HG02571 (cell line): ENCODE data around the gene LIN28B.

ENCODE experiments used
- ATAC-seq: cut with Tn5 transposase; IDR thresholded peaks from one replicate; pipeline ENCODE4 v1.9.1; 2021; ENCODE audit warnings: mild to moderate bottlenecking, moderate library complexity; ENCODE audit not compliant: unreplicated experiment

LIN28B gene

DNA sequence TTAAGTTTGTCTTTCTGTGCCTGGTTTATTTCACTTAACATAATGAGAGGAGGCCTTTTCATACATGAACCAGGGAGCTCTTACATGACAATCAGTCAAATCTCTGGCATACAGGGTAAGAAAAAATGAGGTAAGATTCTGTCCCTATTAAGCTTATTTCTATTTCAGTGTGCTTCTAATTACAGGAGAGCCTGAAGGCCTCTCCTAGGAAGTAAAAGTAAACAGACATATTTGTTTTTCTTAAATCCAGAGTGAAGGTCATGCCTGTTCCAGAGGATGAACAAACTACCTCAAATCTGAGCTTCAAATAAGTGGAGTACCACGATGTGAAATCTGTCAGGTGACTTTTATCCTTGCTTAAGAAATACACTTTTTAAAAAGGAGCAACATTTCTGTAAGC is 150.3 kb downstream of the LIN28B start:
- ATAC-seq, result no peak

DNA sequence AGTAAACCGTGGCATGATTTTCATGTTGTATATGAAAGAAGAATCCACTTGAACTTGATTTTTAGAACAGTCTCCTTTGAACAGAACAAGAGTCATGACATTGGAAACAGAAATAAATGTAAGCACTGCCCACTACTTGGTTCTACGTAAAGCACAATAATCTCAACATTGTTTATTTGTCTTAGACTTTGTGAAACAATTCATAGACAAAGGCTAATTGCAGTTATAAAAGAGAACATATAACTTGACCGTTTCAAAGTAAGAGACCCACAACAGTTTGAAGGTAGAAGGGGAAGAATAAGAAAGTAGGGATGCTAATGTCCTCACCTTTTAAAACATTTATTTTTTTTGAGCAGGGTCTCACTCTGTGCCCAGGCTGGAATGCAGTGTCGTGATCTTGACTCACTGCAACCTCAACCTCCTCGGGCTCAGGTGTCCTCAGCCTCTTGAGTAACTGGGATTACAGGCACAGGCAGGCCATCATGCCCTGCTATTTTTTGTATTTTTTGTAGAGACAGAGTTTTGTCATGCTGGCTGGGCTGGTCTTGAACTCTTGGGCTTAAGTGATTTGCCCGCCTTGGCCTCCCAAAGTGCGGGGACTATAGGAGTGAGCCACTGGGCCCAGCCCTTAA is 151.8 kb downstream of the LIN28B start:
- ATAC-seq, result no peak

DNA sequence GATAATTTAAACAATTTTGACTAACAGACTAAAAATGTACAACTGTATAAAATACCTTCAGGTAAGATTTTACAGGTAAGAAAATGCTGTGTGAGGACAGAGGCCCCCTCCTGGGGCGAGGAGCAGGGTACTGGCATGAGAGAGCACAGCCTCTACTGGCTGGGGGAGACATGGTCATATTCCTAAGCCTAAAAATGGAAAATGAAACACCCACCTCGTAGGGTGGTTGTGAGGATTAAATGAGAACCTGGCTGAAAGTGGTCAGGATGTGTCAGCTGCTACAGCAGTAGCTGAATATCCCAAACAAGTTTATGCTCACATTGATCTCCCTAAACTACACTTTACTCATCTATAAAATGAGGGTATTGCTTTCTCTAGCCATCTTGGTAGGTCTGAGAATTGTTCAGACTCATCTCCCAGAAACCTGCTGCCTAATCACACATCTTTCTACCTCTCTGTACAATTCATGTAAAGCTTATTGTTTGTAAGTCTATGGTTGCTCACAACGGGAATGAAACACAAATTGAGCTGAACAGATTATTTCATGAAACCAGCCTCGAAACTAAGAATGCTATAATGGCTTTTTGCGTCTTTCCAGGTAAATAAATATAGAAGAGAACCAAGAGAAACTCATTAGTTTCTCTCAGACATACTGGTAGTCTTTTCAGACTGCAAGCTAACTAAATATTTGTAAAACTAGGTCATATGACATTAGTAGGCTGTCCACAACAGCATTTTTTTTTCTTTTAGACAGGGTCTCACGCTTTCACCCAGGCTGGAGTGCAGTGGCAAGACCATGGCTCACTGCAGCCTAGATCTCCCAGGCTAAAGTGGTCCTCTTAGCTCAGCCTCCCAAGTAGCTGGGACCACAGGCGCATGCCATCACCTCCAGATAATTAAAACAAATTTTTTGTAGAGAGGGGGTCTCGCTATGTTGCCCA is 153.3 kb downstream of the LIN28B start:
- ATAC-seq, result no peak

DNA sequence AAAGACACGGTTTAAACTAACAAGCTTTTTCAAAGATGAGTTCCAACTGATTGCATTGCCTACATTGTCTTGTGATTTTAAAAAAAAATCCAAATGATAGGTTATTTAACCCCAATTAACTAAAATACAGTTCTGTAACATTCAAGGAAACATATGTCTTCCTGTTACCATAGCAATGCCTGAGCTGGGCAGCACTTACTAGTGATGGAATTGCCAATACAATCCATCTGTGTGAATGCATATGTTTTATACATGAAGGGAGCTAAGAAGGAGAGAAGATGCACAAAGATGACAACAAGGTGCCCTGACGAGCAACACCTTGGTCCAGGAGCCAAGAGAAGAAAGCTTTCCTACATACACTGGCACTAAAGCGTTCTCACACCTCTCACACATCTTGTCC is 154.2 kb downstream of the LIN28B start:
- ATAC-seq, result no peak

DNA sequence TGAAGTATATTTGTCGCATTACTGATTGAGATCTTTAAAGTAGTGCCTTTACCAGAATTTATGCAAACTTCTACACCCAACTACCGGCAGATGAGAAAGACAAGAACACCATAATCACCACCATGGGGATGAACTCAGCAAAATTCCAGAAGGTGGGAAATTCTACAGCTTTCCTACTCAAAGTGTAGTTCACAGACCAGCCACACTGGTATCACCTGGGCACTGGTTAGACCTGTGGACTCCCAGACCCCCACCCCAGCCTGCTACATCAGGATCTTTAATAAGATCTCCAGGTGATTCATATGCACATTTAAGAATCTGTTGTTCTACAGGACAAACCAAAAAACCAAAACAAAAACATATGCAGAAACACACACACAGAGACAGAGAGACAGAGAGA is 155.0 kb downstream of the LIN28B start:
- no peak for ATAC-seq

DNA sequence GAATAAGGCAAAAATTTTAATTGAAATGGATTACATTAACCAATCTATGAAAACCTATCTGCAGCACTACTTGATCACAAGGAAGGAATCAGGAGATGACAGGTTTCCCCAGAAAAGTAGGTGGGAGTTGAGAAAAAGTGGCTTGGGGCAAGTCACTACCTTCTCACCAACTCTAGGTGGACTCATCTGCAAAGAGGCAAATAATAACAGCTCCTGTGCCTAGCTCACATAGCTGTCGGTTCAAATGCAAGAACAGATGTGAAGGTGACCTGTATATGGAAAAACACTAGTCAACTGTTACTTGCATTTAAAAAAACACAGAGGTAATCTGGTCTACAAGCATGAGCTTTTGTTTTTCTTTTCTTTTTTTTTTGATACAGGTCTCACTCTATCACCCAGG is 155.7 kb downstream of the LIN28B start:
- no peak for ATAC-seq

DNA sequence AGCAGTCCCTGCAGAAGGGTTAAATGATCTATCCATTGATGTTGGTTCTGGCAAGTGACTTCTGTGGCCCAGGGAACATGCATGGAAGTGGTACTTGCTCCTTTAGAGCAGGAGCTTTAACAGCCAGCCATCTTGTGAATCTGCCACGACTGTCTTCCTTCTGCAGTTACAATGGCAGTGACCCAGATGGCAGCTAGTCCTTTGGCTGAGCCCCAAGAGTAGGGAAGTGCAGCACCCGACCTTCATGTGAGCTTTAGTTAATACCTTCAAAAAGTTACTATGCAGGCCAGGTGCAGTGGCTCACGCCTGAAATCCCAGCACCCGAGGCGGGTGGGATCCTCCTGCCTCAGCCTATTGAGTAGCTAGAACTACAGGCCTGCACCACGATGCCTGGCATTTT is 156.5 kb downstream of the LIN28B start:
- ATAC-seq, result no peak

DNA sequence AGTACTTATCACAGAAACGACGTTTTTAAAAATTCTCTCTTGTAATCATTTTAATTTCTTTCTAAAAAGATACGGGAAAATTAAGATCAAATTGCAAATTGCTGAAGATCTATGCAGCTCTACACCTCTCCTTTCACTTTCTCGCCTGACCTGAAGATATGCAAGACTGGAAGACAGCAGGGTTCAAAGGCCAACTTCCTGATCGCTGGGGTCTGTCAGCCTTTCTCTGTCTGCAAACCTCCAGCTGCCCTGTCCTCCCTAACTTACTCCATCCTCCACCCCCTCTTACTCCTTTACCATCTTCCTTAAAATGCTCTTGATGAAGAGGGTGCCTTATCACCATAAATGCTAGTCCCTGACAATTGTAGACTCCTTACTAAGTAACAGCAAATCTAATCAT is 159.2 kb downstream of the LIN28B start:
- no peak for ATAC-seq

DNA sequence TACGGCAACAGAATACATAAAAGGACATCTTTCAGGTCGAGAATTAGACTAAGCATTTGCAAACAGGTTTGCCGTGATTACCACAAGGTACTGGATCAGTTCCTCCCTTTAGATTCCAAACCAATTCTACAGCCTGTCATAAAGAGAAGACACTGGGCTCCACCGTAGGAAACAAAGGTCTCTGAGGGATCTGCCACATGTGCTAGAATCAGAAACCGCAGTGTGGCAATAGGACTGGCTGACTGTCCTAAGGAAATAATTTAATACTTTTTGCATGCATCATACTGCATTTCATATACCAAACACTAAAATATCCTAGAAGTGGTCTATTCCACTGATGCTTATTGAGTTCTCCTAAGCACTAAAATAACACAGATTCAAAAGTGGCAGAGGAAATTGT is 163.7 kb downstream of the LIN28B start:
- ATAC-seq, result no peak

DNA sequence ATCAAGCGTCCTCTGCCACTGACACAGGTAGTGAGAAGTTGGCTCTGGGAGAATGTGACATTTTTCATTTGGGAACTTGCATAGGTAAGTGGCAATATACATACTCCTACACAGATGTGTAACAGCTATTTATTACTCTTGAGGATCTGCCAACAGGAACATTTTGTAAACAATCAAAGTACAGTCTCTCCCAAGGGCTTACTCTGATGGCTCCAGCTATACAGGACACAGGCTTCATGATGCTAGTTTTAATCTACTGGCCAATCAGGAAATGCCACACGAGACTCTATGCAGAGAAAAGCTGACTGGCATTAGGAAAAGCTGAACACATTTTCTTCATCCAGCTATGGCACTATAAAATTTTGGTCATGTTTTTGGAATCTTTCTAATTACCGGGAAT is 165.1 kb downstream of the LIN28B start:
- ATAC-seq, result no peak

DNA sequence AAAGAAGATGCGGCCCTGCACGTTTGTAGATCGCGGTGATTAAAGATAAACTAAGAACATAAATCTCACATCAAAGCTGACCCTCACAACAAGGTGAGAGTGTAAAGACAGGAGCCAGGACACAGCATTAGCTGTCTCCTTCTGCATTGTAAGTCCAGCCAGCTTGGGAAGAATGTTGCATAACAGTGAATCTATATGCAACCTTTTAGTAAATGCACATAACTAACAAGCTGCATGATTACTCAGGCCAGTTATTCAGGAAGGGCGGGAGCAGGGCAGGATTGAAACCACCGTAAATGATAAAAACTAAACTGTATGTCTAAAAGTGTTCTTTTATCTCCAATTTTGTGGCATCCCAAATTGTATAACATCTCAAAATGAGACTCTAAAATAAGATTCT is 165.8 kb downstream of the LIN28B start:
- no peak for ATAC-seq
